ENCODE data around the gene SYNJ1. TPM values are rescaled to one million over a fixed set of nuclear protein-coding genes. Genes with fewer than 3 reads are reported as not detected.

Gene SYNJ1
- total and polyA plus RNA-seq, 9 of the 15 experiments (the other 6 are each of a cell fraction or from before 2014, with no cell fraction given): 2.4 to 10.6 (median 5.6) TPM

DNA sequence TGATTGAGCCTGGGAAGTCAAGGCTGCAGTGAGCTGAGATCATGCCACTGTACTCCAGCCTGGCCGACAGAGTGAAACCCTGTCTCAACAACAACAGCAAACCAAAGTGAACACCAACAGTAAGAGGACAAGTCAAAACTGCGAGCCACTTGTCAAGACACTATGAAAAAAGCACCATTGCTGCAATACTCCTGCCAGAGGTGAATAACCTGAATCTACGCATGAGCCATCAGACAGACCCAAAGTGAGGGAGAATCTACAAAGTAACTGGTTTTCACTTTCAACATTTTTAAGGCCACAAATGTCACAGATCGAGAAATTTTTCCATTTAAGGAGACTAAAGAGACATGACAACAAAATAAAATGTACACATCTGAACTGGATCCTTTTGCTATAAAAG is 21.9 kb downstream of the SYNJ1 start:
- BruUV-seq (replicated peaks): no TSS peak
- Histone ChIP-seq H3K9ac (ENCODE audit: insufficient read depth in 1 of 2, low read depth in 2 of 2, low read length in 2 of 2) (no peak overlapping the region), H3K36me3 (ENCODE audit: control insufficient read depth, insufficient read depth, low read length) (no peaks in the 10 kb centered on the region), H3K4me3 (no peak overlapping the region), H3K79me2 (ENCODE audit: control insufficient read depth, insufficient read depth, low read length) (no peaks in the 10 kb centered on the region), H2AFZ (ENCODE audit: low read depth, low read length) (no peak overlapping the region), H3K27ac (ENCODE audit: extremely low read depth, low read depth, low read length) (no peak overlapping the region), H3K4me2 (ENCODE audit: insufficient read depth, low read length) (no peak overlapping the region), H3K9me3 (replicated peaks; ENCODE audit: control insufficient read depth, insufficient read depth, low read depth, low read length) (no peaks in the 10 kb centered on the region), H3K27me3 (ENCODE audit: control insufficient read depth in 2 of 2, insufficient read depth in 2 of 2, low read length in 2 of 2) (no peaks in the 10 kb centered on the region), H4K20me1 (replicated peaks; ENCODE audit: control insufficient read depth, insufficient read depth, low read length) (no peaks in the 10 kb centered on the region; the same call in 1 of the 2 replicates), H3K9me1 (ENCODE audit: control insufficient read depth, insufficient read depth, low read length) (no peaks in the 10 kb centered on the region), H3K4me1 (replicated peaks in 1 of 2; ENCODE audit: control insufficient read depth in 2 of 2, insufficient read depth in 2 of 2, low read length in 2 of 2) (peaks cover 0 to 5% of the 10 kb centered on the region in 2 experiments; a peak in 2 of 5 replicates)
- TF ChIP-seq ZNF133 (CRISPR knock-in tag; IDR thresholded peaks at IDR 0.05) (no peak), HMG20B (CRISPR knock-in tag; IDR thresholded peaks at IDR 0.05) (no peak), ATF7 (IDR thresholded peaks at IDR 0.05) (no peak), DIDO1 (tag; IDR thresholded peaks at IDR 0.05; ENCODE audit: low read depth) (no peak), NFYB (IDR thresholded peaks at IDR 0.05; ENCODE audit: extremely low read depth, insufficient read length) (no peak)
- no peak for DNase-seq (ENCODE audit: extremely low read depth in 1 of 4, low spot score in 3 of 4)
- ChIA-PET CTCF (ENCODE audit: low intra/inter-chr PET ratio) (no interaction called here), POLR2A (no interaction called here)
- in situ Hi-C loops (cut with MboI): no loop called here
- no peak for ATAC-seq
- intact Hi-C loops (cut with micrococcal nuclease): no loop called here
- WGBS (ENCODE audit: insufficient coverage, low coverage, missing lambda C conversion rate): 75% methylated on average over 4 of the region's 4 CpGs
- FAIRE-seq: no peak

DNA sequence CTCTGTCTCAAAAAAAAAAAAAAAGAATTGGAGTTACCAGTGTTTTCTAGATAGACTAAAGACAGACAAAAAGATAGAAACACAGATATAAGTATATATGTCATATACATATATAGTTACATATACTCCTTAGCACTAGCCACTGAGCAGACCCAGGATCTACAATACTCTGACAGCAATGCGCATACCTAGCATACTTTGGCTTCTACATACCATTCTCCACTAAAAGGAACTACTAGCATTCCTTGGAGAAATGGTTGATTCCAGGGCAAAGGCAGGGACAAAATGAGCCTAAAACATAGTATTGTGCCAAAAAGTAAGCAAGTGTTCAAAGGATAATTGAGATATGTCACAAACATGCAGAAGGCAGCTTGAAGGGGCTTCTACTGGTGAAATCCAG is 22.7 kb downstream of the SYNJ1 start:
- ATAC-seq (no peak), DNase-seq (ENCODE audit: extremely low read depth in 1 of 4, low spot score in 3 of 4) (no peak), FAIRE-seq (no peak)
- in situ Hi-C loops (cut with MboI): no loop called here
- peaks cover 0 to 5% of the 10 kb centered on the region in 2 experiments; a peak in 2 of 5 replicates for H3K4me1 ChIP-seq (replicated peaks in 1 of 2; ENCODE audit: control insufficient read depth in 2 of 2, insufficient read depth in 2 of 2, low read length in 2 of 2)
- H3K27me3 ChIP-seq (ENCODE audit: control insufficient read depth in 2 of 2, insufficient read depth in 2 of 2, low read length in 2 of 2): no peaks in the 10 kb centered on the region
- no peaks in the 10 kb centered on the region for H3K9me1 ChIP-seq (ENCODE audit: control insufficient read depth, insufficient read depth, low read length)
- intact Hi-C loops (cut with micrococcal nuclease): no loop called here
- 100% methylated on average over 1 of the region's 1 CpG for WGBS (ENCODE audit: insufficient coverage, low coverage, missing lambda C conversion rate)
- H3K9me3 ChIP-seq (replicated peaks; ENCODE audit: control insufficient read depth, insufficient read depth, low read depth, low read length): no peaks in the 10 kb centered on the region
- H2AFZ ChIP-seq (ENCODE audit: low read depth, low read length): no peak overlapping the region
- ChIA-PET CTCF (ENCODE audit: low intra/inter-chr PET ratio) (no interaction called here), POLR2A (no interaction called here)
- no peak overlapping the region for H3K4me2 ChIP-seq (ENCODE audit: insufficient read depth, low read length)
- H3K4me3 ChIP-seq: no peak overlapping the region
- BruUV-seq (replicated peaks): no TSS peak
- no peaks in the 10 kb centered on the region for H3K79me2 ChIP-seq (ENCODE audit: control insufficient read depth, insufficient read depth, low read length)
- no peak overlapping the region for H3K9ac ChIP-seq (ENCODE audit: insufficient read depth in 1 of 2, low read depth in 2 of 2, low read length in 2 of 2)
- no peaks in the 10 kb centered on the region; the same call in 1 of the 2 replicates for H4K20me1 ChIP-seq (replicated peaks; ENCODE audit: control insufficient read depth, insufficient read depth, low read length)
- H3K27ac ChIP-seq (ENCODE audit: extremely low read depth, low read depth, low read length): no peak overlapping the region
- H3K36me3 ChIP-seq (ENCODE audit: control insufficient read depth, insufficient read depth, low read length): no peaks in the 10 kb centered on the region
- no peak for TF ChIP-seq NEUROD1 (IDR thresholded peaks at IDR 0.05; ENCODE audit: borderline replicate concordance, low read depth, low read length, partially characterized antibody)
- no peak for TF ChIP-seq RAD21 (CRISPR knock-in tag; conservative IDR thresholded peaks at IDR 0.05 in 1 of 2, IDR thresholded peaks at IDR 0.05 in 1 of 2)
- no peak for TF ChIP-seq TAF7 (tag; IDR thresholded peaks at IDR 0.05)
- TF ChIP-seq NCOA6 (IDR thresholded peaks at IDR 0.05): no peak
- TF ChIP-seq YY1 (IDR thresholded peaks at IDR 0.05; ENCODE audit: borderline replicate concordance in 1 of 3, control insufficient read depth in 1 of 3, extremely low read depth in 1 of 3, insufficient read depth in 3 of 3, insufficient read length in 1 of 3, insufficient replicate concordance in 2 of 3, low read depth in 1 of 3, low read length in 2 of 3): no peak
- no peak for TF ChIP-seq MAFG (tag; conservative IDR thresholded peaks at IDR 0.05)
- TF ChIP-seq, protein P1, sequence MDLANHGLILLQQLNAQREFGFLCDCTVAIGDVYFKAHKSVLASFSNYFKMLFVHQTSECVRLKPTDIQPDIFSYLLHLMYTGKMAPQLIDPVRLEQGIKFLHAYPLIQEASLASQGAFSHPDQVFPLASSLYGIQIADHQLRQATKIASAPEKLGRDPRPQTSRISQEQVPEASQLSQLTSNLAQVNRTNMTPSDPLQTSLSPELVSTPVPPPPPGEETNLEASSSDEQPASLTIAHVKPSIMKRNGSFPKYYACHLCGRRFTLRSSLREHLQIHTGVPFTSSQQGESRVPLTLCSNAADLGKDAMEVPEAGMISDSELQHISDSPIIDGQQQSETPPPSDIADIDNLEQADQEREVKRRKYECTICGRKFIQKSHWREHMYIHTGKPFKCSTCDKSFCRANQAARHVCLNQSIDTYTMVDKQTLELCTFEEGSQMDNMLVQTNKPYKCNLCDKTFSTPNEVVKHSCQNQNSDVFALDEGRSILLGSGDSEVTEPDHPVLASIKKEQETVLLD (IDR thresholded peaks at IDR 0.05): no peak
- no peak for TF ChIP-seq L3MBTL2 (IDR thresholded peaks at IDR 0.05)
- TF ChIP-seq POLR2AphosphoS2 (IDR thresholded peaks at IDR 0.05; ENCODE audit: low read length): no peak
- no peak for TF ChIP-seq ZNF445 (CRISPR knock-in tag; IDR thresholded peaks at IDR 0.05; ENCODE audit: low read depth)

Measured in K562 (cell line).